ENCODE results near the gene TCEANC2.

The TCEANC2 gene

GRCh38 chr1:54120018-54120697 is 66.8 kb downstream of the TCEANC2 start:
- TF ChIP-seq REST (IDR thresholded peaks at IDR 0.05; ENCODE audit: insufficient read depth in 1 of 2, low read depth in 2 of 2, low read length in 2 of 2), result no peak
- TF ChIP-seq TAF1 (IDR thresholded peaks at IDR 0.05; ENCODE audit: borderline replicate concordance, insufficient read depth, low read length), result no peak
- TF ChIP-seq POLR2AphosphoS5 (IDR thresholded peaks at IDR 0.05; ENCODE audit: low read depth, low read length), result no peak
- TF ChIP-seq SIN3A (IDR thresholded peaks at IDR 0.05; ENCODE audit: borderline replicate concordance, insufficient read depth, low read length), result no peak
- no peak for TF ChIP-seq FOXP2 (optimal IDR thresholded peaks at IDR 0.05; ENCODE audit: borderline replicate concordance, extremely low read depth, extremely low read length, insufficient read depth)

GRCh38 chr1:54120698-54121481 is 67.5 kb downstream of the TCEANC2 start:
- TF ChIP-seq FOXP2 (optimal IDR thresholded peaks at IDR 0.05; ENCODE audit: borderline replicate concordance, extremely low read depth, extremely low read length, insufficient read depth) (no peak), TAF1 (IDR thresholded peaks at IDR 0.05; ENCODE audit: borderline replicate concordance, insufficient read depth, low read length) (no peak), POLR2AphosphoS5 (IDR thresholded peaks at IDR 0.05; ENCODE audit: low read depth, low read length) (no peak), REST (IDR thresholded peaks at IDR 0.05; ENCODE audit: insufficient read depth in 1 of 2, low read depth in 2 of 2, low read length in 2 of 2) (no peak), SIN3A (IDR thresholded peaks at IDR 0.05; ENCODE audit: borderline replicate concordance, insufficient read depth, low read length) (no peak)

- TF ChIP-seq TAF1 (IDR thresholded peaks at IDR 0.05; ENCODE audit: borderline replicate concordance, insufficient read depth, low read length), result no peak
- no peak for TF ChIP-seq FOXP2 (optimal IDR thresholded peaks at IDR 0.05; ENCODE audit: borderline replicate concordance, extremely low read depth, extremely low read length, insufficient read depth)
- no peak for TF ChIP-seq POLR2AphosphoS5 (IDR thresholded peaks at IDR 0.05; ENCODE audit: low read depth, low read length)
- no peak for TF ChIP-seq REST (IDR thresholded peaks at IDR 0.05; ENCODE audit: insufficient read depth in 1 of 2, low read depth in 2 of 2, low read length in 2 of 2)
- no peak for TF ChIP-seq SIN3A (IDR thresholded peaks at IDR 0.05; ENCODE audit: borderline replicate concordance, insufficient read depth, low read length)
Observed at GRCh38 chr1:54121482-54122134, 68.2 kb downstream of the TCEANC2 start.

- TF ChIP-seq FOXP2 (optimal IDR thresholded peaks at IDR 0.05; ENCODE audit: borderline replicate concordance, extremely low read depth, extremely low read length, insufficient read depth) (no peak), REST (IDR thresholded peaks at IDR 0.05; ENCODE audit: insufficient read depth in 1 of 2, low read depth in 2 of 2, low read length in 2 of 2) (no peak), SIN3A (IDR thresholded peaks at IDR 0.05; ENCODE audit: borderline replicate concordance, insufficient read depth, low read length) (no peak), TAF1 (IDR thresholded peaks at IDR 0.05; ENCODE audit: borderline replicate concordance, insufficient read depth, low read length) (no peak), POLR2AphosphoS5 (IDR thresholded peaks at IDR 0.05; ENCODE audit: low read depth, low read length) (no peak)
Observed at GRCh38 chr1:54122135-54122751, 68.8 kb downstream of the TCEANC2 start.
